ENCODE measurements around the gene B9D1. TPM values are rescaled to one million over a fixed set of nuclear protein-coding genes. Genes with fewer than 3 reads are reported as not detected.

Gene B9D1
- total RNA-seq, 1 donor from 2014 or later: 49.1 TPM

GRCh38 chr17:19392303-19392702 lies 29.8 kb upstream of the B9D1 start:
- H3K27ac ChIP-seq: peak overlapping the region; percentile 96 to 98
- H3K27me3 ChIP-seq: no peaks in the 10 kb centered on the region
- H3K4me3 ChIP-seq: no peak overlapping the region
- intact Hi-C loops (cut with DNase I): no loop called here
- no peaks in the 10 kb centered on the region for H3K9me3 ChIP-seq
- no peak for DNase-seq (ENCODE audit: low spot score in 2 of 2)
- H3K4me1 ChIP-seq: peaks cover 19 to 52% of the 10 kb centered on the region in 2 donors
- TF ChIP-seq CTCF (IDR thresholded peaks at IDR 0.05): no peak
- no peaks in the 10 kb centered on the region for H3K36me3 ChIP-seq

GRCh38 chr17:19391432-19391831 lies 28.9 kb upstream of the B9D1 start:
- peaks cover 20 to 56% of the 10 kb centered on the region in 2 donors for H3K4me1 ChIP-seq
- intact Hi-C loops (cut with DNase I): no loop called here
- no peaks in the 10 kb centered on the region for H3K36me3 ChIP-seq
- no peak for DNase-seq (ENCODE audit: low spot score in 2 of 2)
- H3K27ac ChIP-seq: peak overlapping the region; percentile 96 to 98
- no peaks in the 10 kb centered on the region for H3K27me3 ChIP-seq
- no peak overlapping the region for H3K4me3 ChIP-seq
- no peaks in the 10 kb centered on the region for H3K9me3 ChIP-seq
- no peak for TF ChIP-seq CTCF (IDR thresholded peaks at IDR 0.05)

GRCh38 chr17:19390951-19391350 lies 28.4 kb upstream of the B9D1 start:
- intact Hi-C loops (cut with DNase I): no loop called here
- H3K27me3 ChIP-seq: no peaks in the 10 kb centered on the region
- no peaks in the 10 kb centered on the region for H3K9me3 ChIP-seq
- H3K36me3 ChIP-seq: no peaks in the 10 kb centered on the region
- no peak overlapping the region for H3K4me3 ChIP-seq
- TF ChIP-seq CTCF (IDR thresholded peaks at IDR 0.05): no peak
- H3K27ac ChIP-seq: peak overlapping the region; percentile 96 to 98
- DNase-seq (ENCODE audit: low spot score in 2 of 2): no peak
- peaks cover 20 to 61% of the 10 kb centered on the region in 2 donors for H3K4me1 ChIP-seq

GRCh38 chr17:19388791-19389785 lies 26.6 kb upstream of the B9D1 start:
- peak overlapping the region; percentile 96 to 98 for H3K27ac ChIP-seq
- no peak for DNase-seq (ENCODE audit: low spot score in 2 of 2)
- no peaks in the 10 kb centered on the region for H3K36me3 ChIP-seq
- H3K9me3 ChIP-seq: no peaks in the 10 kb centered on the region
- H3K4me1 ChIP-seq: peaks cover 20 to 77% of the 10 kb centered on the region in 2 donors
- no peak for TF ChIP-seq CTCF (IDR thresholded peaks at IDR 0.05)
- no peaks in the 10 kb centered on the region for H3K27me3 ChIP-seq
- H3K4me3 ChIP-seq: no peak overlapping the region
- intact Hi-C loops (cut with DNase I): no loop called here

- H3K36me3 ChIP-seq: peaks cover 8 to 10% of the 10 kb centered on the region in 2 donors
- intact Hi-C loops (cut with DNase I): no loop called here
- DNase-seq (ENCODE audit: low spot score in 2 of 2): no peak
- TF ChIP-seq CTCF (IDR thresholded peaks at IDR 0.05): no peak
- H3K4me1 ChIP-seq: peaks cover 20 to 87% of the 10 kb centered on the region in 2 donors
- H3K4me3 ChIP-seq: peak overlapping the region in 1 of 2 donors; percentile 60
- H3K27me3 ChIP-seq: no peaks in the 10 kb centered on the region
- peak overlapping the region; percentile 96 to 98 for H3K27ac ChIP-seq
- H3K9me3 ChIP-seq: no peaks in the 10 kb centered on the region
Measured at GRCh38 chr17:19387921-19388521, 25.5 kb upstream of the B9D1 start.

Measured in ascending aorta (tissue), 2 donors.